ENCODE data around the gene TMEM184C.

DNA sequence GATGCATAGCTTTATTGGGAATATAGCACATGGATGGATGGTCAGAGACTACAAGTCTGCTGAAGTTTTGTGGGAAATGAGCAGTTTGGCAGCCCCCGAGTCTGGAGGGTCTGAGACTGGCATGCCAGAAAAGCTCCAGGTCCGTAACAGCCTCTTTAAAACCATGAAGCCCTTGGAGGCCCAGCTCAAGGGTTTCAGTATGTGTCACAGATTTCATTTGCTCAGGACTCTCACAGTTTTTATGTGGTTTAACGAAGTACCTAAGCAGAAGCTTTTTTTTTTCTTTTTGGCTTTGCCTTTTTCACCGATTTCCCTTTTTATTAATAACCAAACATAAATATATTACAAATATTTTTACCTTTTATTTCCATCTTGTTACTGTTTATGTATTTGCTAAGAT, 30.6 kb upstream of the TMEM184C start:
- TF ChIP-seq POLR2A (IDR thresholded peaks at IDR 0.05) = no peak
- TF ChIP-seq, protein P1, sequence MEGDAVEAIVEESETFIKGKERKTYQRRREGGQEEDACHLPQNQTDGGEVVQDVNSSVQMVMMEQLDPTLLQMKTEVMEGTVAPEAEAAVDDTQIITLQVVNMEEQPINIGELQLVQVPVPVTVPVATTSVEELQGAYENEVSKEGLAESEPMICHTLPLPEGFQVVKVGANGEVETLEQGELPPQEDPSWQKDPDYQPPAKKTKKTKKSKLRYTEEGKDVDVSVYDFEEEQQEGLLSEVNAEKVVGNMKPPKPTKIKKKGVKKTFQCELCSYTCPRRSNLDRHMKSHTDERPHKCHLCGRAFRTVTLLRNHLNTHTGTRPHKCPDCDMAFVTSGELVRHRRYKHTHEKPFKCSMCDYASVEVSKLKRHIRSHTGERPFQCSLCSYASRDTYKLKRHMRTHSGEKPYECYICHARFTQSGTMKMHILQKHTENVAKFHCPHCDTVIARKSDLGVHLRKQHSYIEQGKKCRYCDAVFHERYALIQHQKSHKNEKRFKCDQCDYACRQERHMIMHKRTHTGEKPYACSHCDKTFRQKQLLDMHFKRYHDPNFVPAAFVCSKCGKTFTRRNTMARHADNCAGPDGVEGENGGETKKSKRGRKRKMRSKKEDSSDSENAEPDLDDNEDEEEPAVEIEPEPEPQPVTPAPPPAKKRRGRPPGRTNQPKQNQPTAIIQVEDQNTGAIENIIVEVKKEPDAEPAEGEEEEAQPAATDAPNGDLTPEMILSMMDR (IDR thresholded peaks at IDR 0.05) = no peak
